K562 (cell line): Measurements from ENCODE around the gene SLC4A2. TPM values are rescaled to one million over a fixed set of nuclear protein-coding genes. Genes with fewer than 3 reads are reported as not detected.

Source experiments
- DNMT1 ChIP-seq: fragments of 450-650 bp; IDR thresholded peaks from 2 replicates; pipeline ENCODE4 v1.6.1; 2016; ENCODE audit warnings: antibody characterized with exemption, mild to moderate bottlenecking
- FOSL1 ChIP-seq: fragments of 200-800 bp; sonication (Bioruptor generic); conservative IDR thresholded peaks from 2 replicates; pipeline ENCODE4 v1.6.1; 2016; ENCODE audit warnings: missing genetic modification characterization, missing compliant biosample characterization
- FOXP1 ChIP-seq: sonication (generic); formaldehyde crosslinking; IDR thresholded peaks from 2 replicates; pipeline ENCODE4 v1.8.0; 2022; ENCODE audit warnings: mild to moderate bottlenecking, missing genetic modification reagents
- REST ChIP-seq, 2 experiments: fragments of 450-650 bp; formaldehyde crosslinking in 1 of 2; IDR thresholded peaks; 2 replicates each; pipeline versions ENCODE4 v1.4.0 to v1.6.1; 2014 to 2020; ENCODE audit warnings: mild to moderate bottlenecking in 2 of 2, borderline replicate concordance in 1 of 2, low read depth in 1 of 2
- SMAD4 ChIP-seq: fragments of 250-450 bp; sonication (Bioruptor Pico); conservative IDR thresholded peaks from 2 replicates; pipeline ENCODE4 v1.8.0; 2021; ENCODE audit warnings: inconsistent platforms, mild to moderate bottlenecking, moderate library complexity
- STAG1 ChIP-seq: sonication (generic); formaldehyde crosslinking; IDR thresholded peaks from 2 replicates; pipeline ENCODE4 v1.5.0; 2020; ENCODE audit warnings: missing genetic modification reagents, borderline replicate concordance
- ZBTB17 ChIP-seq: fragments of 450-650 bp; formaldehyde crosslinking; IDR thresholded peaks from 2 replicates; pipeline ENCODE4 v1.4.0; 2020; ENCODE audit warnings: mild to moderate bottlenecking
- ZNF740 ChIP-seq, 3 experiments: fragments of 200-800 bp in 1 of 3; sonication (Bioruptor generic) in 1 of 3; sonication (generic) in 1 of 3; formaldehyde crosslinking in 1 of 3; IDR thresholded peaks; 2 replicates each; pipeline versions ENCODE4 v1.6.1 to v1.8.0; 2016 to 2022; ENCODE audit warnings: mild to moderate bottlenecking in 2 of 3, missing compliant biosample characterization in 2 of 3, missing genetic modification characterization in 2 of 3, missing genetic modification reagents in 1 of 3
- polyA plus RNA-seq, 8 experiments: library from polyadenylated mRNA; depleted of rRNA in 4 of 8; stranded (reverse) in 5 of 8; unstranded in 3 of 8; fragments of >200 nt; fragmentation: Nextera tagmentation in 2 of 8; fragmentation: Illumina TruSeq in 1 of 8; extraction: Ambion mirVana in 2 of 8; extraction: Trizol in 1 of 8; gene quantifications; 2 replicates each; pipeline versions ENCODE4 v1.2.1 to v1.2.3, GENCODE V29; 2011 to 2014; ENCODE audit warnings: inconsistent platforms in 1 of 8, missing spikeins in 1 of 8
- total RNA-seq, 7 experiments: library from RNA; depleted of rRNA in 6 of 7; stranded (reverse); fragments of >200 nt in 6 of 7; fragmentation: Illumina TruSeq in 2 of 7; extraction: Trizol in 2 of 7; gene quantifications; 2 replicates each; pipeline versions ENCODE4 v1.2.1 to v1.2.3, GENCODE V29; 2011 to 2021; ENCODE audit warnings: low replicate concordance in 1 of 7
- TF ChIP-seq, protein P1 (sequence below): sonication (generic); formaldehyde crosslinking; IDR thresholded peaks from 2 replicates; pipeline ENCODE4 v1.9.0; 2022; ENCODE audit warnings: mild to moderate bottlenecking, missing genetic modification reagents
- TF ChIP-seq, protein P2 (sequence below): sonication (generic); formaldehyde crosslinking; IDR thresholded peaks from 2 replicates; pipeline ENCODE4 v1.8.0; 2023; ENCODE audit warnings: mild to moderate bottlenecking, missing genetic modification reagents
- TF ChIP-seq, protein P3 (sequence below): sonication (generic); formaldehyde crosslinking; IDR thresholded peaks from 2 replicates; pipeline ENCODE4 v1.8.0; 2022; ENCODE audit warnings: missing genetic modification reagents, mild to moderate bottlenecking, moderate library complexity, borderline replicate concordance

SLC4A2 gene
- total and polyA plus RNA-seq, 9 of the 15 experiments (the other 6 are each of a cell fraction or from before 2014, with no cell fraction given) = 11.4 to 375 (median 130) TPM

GRCh38 chr7:151114151-151115090, 55.0 kb downstream of the SLC4A2 start (continued):
- TF ChIP-seq REST (IDR thresholded peaks at IDR 0.05; ENCODE audit: borderline replicate concordance) (no peak), REST (CRISPR knock-in tag; IDR thresholded peaks at IDR 0.05; ENCODE audit: low read depth) (0 out of 2 replicates have a peak, but pooled peaks have one; percentile 3), FOSL1 (tag) (peak; percentile 52), ZBTB17 (CRISPR knock-in tag) (0 out of 2 replicates have a peak, but pooled peaks have one; percentile 23), FOXP1 (CRISPR knock-in tag) (no peak), STAG1 (CRISPR knock-in tag) (0 out of 2 replicates have a peak, but pooled peaks have one; percentile 9), DNMT1 (no peak), ZNF740 (CRISPR knock-in tag; IDR thresholded peaks at IDR 0.05) (no peak), ZNF740 (tag; IDR thresholded peaks at IDR 0.05) (no peak), SMAD4 (CRISPR knock-in tag) (0 out of 2 replicates have a peak, but pooled peaks have one; percentile 8)
- TF ChIP-seq, protein P1, sequence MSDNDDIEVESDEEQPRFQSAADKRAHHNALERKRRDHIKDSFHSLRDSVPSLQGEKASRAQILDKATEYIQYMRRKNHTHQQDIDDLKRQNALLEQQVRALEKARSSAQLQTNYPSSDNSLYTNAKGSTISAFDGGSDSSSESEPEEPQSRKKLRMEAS (CRISPR knock-in tag) = peak; percentile 76
- TF ChIP-seq, protein P2, sequence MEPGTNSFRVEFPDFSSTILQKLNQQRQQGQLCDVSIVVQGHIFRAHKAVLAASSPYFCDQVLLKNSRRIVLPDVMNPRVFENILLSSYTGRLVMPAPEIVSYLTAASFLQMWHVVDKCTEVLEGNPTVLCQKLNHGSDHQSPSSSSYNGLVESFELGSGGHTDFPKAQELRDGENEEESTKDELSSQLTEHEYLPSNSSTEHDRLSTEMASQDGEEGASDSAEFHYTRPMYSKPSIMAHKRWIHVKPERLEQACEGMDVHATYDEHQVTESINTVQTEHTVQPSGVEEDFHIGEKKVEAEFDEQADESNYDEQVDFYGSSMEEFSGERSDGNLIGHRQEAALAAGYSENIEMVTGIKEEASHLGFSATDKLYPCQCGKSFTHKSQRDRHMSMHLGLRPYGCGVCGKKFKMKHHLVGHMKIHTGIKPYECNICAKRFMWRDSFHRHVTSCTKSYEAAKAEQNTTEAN (CRISPR knock-in tag) = 0 out of 2 replicates have a peak, but pooled peaks have one; percentile 53
- TF ChIP-seq, protein P3, sequence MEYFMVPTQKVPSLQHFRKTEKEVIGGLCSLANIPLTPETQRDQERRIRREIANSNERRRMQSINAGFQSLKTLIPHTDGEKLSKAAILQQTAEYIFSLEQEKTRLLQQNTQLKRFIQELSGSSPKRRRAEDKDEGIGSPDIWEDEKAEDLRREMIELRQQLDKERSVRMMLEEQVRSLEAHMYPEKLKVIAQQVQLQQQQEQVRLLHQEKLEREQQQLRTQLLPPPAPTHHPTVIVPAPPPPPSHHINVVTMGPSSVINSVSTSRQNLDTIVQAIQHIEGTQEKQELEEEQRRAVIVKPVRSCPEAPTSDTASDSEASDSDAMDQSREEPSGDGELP (CRISPR knock-in tag) = peak; percentile 41; the same call in 1 of the 2 replicates
